ENCODE measurements around the gene NDRG2. TPM values are rescaled to one million over a fixed set of nuclear protein-coding genes. Genes with fewer than 3 reads are reported as not detected.

Gene NDRG2
- polyA plus RNA-seq, 3 donors: 6.8 to 11.7 (median 11.1) TPM

- Histone ChIP-seq H3K27me3 (ENCODE audit: control insufficient read depth in 2 of 2, insufficient read depth in 2 of 2, low read length in 2 of 2) (no peaks in the 10 kb centered on the region), H3K4me2 (replicated peaks; ENCODE audit: extremely low read depth, low read length, poor library complexity, severe bottlenecking) (no peak overlapping the region), H3K9me3 (replicated peaks in 1 of 2; ENCODE audit: control insufficient read depth in 1 of 2, insufficient read depth in 1 of 2, low read length in 2 of 2) (no peaks in the 10 kb centered on the region), H3K4me1 (ENCODE audit: control insufficient read depth in 1 of 2, insufficient read depth in 2 of 2, low read length in 2 of 2) (peaks cover 10 to 16% of the 10 kb centered on the region in 2 donors), H3K36me3 (replicated peaks in 1 of 2; ENCODE audit: control insufficient read depth in 1 of 2, insufficient read depth in 2 of 2, low read length in 2 of 2) (no peaks in the 10 kb centered on the region), H3K4me3 (replicated peaks in 1 of 3; ENCODE audit: low read depth in 2 of 3, low read length in 3 of 3) (no peak overlapping the region), H3K9ac (ENCODE audit: insufficient read depth, low read length, poor library complexity, severe bottlenecking) (no peak overlapping the region), H3K79me2 (ENCODE audit: insufficient read depth, low read length) (no peaks in the 10 kb centered on the region), H4K20me1 (ENCODE audit: insufficient read depth, low read length) (no peaks in the 10 kb centered on the region), H2AFZ (ENCODE audit: insufficient read depth, low read depth, low read length, poor library complexity, severe bottlenecking) (no peak overlapping the region), H3K27ac (ENCODE audit: low read depth in 1 of 2, low read length in 2 of 2) (no peak overlapping the region)
- Mint-ChIP-seq H3K4me1 (peaks cover 16% of the 10 kb centered on the region), H3K36me3 (no peaks in the 10 kb centered on the region), H3K27ac (no peak overlapping the region), H3K27me3 (ENCODE audit: low read depth in 3 of 3) (peaks cover 4 to 8% (median 7%) of the 10 kb centered on the region in 3 donors), H3K4me3 (no peak overlapping the region), H3K9me3 (no peaks in the 10 kb centered on the region)
- no peak for DNase-seq
- intact Hi-C loops (cut with micrococcal nuclease): loop anchor here (5.0 to 10.0 kb wide), 3 partner anchors 116 to 279 kb away; no protein-coding TSS in a partner anchor
- TF ChIP-seq, protein P1, sequence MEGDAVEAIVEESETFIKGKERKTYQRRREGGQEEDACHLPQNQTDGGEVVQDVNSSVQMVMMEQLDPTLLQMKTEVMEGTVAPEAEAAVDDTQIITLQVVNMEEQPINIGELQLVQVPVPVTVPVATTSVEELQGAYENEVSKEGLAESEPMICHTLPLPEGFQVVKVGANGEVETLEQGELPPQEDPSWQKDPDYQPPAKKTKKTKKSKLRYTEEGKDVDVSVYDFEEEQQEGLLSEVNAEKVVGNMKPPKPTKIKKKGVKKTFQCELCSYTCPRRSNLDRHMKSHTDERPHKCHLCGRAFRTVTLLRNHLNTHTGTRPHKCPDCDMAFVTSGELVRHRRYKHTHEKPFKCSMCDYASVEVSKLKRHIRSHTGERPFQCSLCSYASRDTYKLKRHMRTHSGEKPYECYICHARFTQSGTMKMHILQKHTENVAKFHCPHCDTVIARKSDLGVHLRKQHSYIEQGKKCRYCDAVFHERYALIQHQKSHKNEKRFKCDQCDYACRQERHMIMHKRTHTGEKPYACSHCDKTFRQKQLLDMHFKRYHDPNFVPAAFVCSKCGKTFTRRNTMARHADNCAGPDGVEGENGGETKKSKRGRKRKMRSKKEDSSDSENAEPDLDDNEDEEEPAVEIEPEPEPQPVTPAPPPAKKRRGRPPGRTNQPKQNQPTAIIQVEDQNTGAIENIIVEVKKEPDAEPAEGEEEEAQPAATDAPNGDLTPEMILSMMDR (IDR thresholded peaks at IDR 0.05): no peak
- no CpG with 5 or more reads among the region's 3 CpGs for WGBS (ENCODE audit: insufficient coverage)
These were observed 51.4 kb downstream of the NDRG2 start for GRCh38 chr14:20973501-20973900.

GRCh38 chr14:20971705-20972021 lies 53.2 kb downstream of the NDRG2 start:
- no peak for DNase-seq
- Histone ChIP-seq H3K79me2 (ENCODE audit: insufficient read depth, low read length) (no peaks in the 10 kb centered on the region), H3K27me3 (ENCODE audit: control insufficient read depth in 2 of 2, insufficient read depth in 2 of 2, low read length in 2 of 2) (no peaks in the 10 kb centered on the region), H2AFZ (ENCODE audit: insufficient read depth, low read depth, low read length, poor library complexity, severe bottlenecking) (peak overlapping the region; percentile 99), H3K4me2 (replicated peaks; ENCODE audit: extremely low read depth, low read length, poor library complexity, severe bottlenecking) (peak overlapping the region; percentile 93), H3K9me3 (replicated peaks in 1 of 2; ENCODE audit: control insufficient read depth in 1 of 2, insufficient read depth in 1 of 2, low read length in 2 of 2) (no peaks in the 10 kb centered on the region), H3K27ac (ENCODE audit: low read depth in 1 of 2, low read length in 2 of 2) (no peak overlapping the region), H3K36me3 (replicated peaks in 1 of 2; ENCODE audit: control insufficient read depth in 1 of 2, insufficient read depth in 2 of 2, low read length in 2 of 2) (no peaks in the 10 kb centered on the region), H4K20me1 (ENCODE audit: insufficient read depth, low read length) (no peaks in the 10 kb centered on the region), H3K4me1 (ENCODE audit: control insufficient read depth in 1 of 2, insufficient read depth in 2 of 2, low read length in 2 of 2) (peaks cover 10 to 16% of the 10 kb centered on the region in 2 donors), H3K4me3 (replicated peaks in 1 of 3; ENCODE audit: low read depth in 2 of 3, low read length in 3 of 3) (peak overlapping the region in 2 of 3 experiments; percentile 87 to 92), H3K9ac (ENCODE audit: insufficient read depth, low read length, poor library complexity, severe bottlenecking) (no peak overlapping the region)
- H3K27ac Mint-ChIP-seq: peak overlapping the region in 5 of 7 donors; percentile 14 to 77 (median 70)
- intact Hi-C loops (cut with micrococcal nuclease): loop anchor here (1.0 to 10.0 kb wide), 4 partner anchors 113 to 277 kb away; no protein-coding TSS in a partner anchor
- H3K27me3 Mint-ChIP-seq (ENCODE audit: low read depth in 3 of 3): peaks cover 4 to 11% (median 8%) of the 10 kb centered on the region in 3 donors
- H3K36me3 Mint-ChIP-seq: no peaks in the 10 kb centered on the region
- peak overlapping the region; percentile 91 to 96 for H3K4me3 Mint-ChIP-seq
- H3K9me3 Mint-ChIP-seq: no peaks in the 10 kb centered on the region
- WGBS (ENCODE audit: insufficient coverage): 7% methylated on average over 6 of the region's 8 CpGs
- TF ChIP-seq, protein P1 (IDR thresholded peaks at IDR 0.05): no peak
- peaks cover 24% of the 10 kb centered on the region for H3K4me1 Mint-ChIP-seq
